HG02840 (cell line): Measurements from ENCODE around the gene CBY3.
"Not testable (repeated sequence)": the region's sequence is repeated elsewhere in the genome, so short reads cannot be mapped to it uniquely, and the experiment has no call there.

ENCODE experiments used
- ATAC-seq: cut with Tn5 transposase; IDR thresholded peaks from one replicate; pipeline ENCODE4 v1.9.1; 2021; ENCODE audit warnings: mild to moderate bottlenecking, moderate library complexity, moderate number of reproducible peaks; ENCODE audit not compliant: unreplicated experiment, low FRiP score

Gene CBY3

DNA sequence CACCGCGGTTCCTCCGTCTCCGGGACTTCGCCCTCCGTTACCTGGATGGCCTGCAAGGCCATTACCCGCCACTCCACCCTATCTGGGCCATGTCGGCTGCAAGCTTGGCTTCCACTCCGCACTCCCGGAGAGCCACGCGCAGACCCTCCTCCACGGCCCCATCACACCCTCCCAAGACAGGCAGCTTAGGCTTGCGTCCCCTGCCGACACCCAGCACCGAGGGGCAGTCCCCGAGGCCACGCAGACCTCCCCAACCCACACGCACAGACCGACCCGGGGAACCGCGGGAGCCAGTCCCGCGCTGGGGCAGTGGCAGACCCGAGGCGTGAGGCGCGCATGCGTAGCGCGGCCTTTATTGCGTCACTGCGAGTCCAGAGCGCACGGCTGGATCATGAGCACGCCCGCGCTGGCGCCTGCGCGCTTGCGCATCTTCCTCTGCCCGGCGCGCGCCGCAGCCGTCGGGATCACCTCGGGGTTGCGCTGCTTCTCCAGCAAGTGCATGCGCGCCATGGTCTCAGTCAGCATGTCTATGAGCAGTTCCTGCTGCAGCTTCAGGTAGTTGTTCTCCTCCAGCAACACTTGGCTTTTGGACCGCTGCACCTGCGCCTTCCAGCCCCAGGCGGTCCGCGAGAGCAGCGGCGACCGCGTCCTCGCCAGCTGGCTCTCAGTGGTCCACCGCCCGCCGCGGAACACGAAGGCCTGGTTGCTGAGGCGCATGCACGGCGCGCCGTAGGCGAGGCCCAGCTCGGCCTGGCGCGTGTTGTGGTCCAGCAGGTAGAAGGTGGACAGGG is 2.4 kb downstream of the CBY3 start:
- ATAC-seq = peak; percentile 91

DNA sequence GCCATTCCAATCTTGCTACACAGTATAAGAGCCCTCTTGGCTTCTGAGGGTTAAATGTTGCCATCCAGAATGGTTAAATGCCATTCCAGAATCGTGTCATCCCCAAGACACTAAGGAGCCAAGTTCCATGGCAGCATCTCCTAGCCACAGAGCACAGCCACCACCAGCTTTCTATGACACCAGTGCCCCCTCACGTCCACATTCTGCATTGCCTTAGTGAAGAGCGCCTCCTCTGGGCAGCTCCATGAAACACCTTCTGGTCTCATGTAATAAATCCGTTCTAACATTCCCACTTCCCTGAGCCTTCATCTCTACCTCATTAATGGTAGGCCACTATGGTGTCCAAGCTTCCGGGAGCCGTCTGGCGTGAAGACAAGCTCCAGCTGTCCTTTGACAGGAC is 12.4 kb downstream of the CBY3 start:
- no peak for ATAC-seq

DNA sequence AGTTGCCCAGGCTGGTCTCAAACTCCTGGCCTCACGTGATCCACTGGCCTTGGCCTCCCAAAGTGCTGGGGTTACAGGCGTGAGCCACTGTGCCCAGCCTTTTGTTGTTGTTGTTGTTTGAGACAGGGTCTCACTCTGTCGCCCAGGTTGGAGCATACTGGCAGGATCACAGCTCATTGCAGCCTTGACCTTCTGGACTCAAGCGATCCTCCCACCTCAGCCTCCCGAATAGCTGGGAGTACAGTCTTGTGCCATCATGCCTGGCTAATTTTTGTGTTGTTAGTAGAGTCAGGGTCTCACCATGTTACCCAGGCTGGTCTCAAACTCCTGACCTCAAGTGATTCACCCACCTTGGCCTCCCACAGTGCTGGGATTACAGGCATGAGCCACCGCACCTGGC is 19.2 kb downstream of the CBY3 start:
- ATAC-seq = not testable (repeated sequence)

DNA sequence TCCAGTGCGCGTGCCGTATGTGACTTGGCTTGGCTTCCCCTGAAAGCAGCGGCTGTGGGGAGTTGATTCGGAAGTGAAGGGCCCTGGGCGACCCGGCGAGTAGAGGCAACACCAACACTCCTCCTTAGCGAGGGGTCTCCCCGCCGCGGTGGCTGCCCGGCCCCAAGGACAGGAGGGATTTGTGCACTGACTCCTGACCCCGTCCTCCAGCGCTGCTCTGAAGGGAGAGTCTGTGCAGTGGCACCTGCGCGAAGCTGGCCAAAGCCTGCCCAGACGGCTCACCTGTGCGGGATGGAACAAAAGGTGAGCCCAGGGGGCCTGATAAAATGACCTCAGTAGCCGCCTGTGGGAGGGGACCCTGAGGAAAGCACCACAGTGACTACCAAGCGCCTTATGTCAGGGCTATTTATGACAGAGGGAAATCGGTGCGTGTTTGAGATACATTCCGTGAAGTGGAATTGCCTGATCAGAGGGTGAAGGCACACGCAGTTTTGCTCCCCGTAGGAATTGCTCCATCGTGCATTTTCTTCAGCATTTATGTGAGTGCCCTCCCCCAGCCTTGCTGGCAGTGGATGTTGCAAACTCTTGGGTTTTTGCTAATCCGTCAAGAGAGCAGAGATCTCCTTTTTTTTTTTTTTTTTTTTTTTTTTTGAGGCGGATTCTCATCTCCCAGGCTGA is 22.5 kb downstream of the CBY3 start:
- ATAC-seq = peak; percentile 55

DNA sequence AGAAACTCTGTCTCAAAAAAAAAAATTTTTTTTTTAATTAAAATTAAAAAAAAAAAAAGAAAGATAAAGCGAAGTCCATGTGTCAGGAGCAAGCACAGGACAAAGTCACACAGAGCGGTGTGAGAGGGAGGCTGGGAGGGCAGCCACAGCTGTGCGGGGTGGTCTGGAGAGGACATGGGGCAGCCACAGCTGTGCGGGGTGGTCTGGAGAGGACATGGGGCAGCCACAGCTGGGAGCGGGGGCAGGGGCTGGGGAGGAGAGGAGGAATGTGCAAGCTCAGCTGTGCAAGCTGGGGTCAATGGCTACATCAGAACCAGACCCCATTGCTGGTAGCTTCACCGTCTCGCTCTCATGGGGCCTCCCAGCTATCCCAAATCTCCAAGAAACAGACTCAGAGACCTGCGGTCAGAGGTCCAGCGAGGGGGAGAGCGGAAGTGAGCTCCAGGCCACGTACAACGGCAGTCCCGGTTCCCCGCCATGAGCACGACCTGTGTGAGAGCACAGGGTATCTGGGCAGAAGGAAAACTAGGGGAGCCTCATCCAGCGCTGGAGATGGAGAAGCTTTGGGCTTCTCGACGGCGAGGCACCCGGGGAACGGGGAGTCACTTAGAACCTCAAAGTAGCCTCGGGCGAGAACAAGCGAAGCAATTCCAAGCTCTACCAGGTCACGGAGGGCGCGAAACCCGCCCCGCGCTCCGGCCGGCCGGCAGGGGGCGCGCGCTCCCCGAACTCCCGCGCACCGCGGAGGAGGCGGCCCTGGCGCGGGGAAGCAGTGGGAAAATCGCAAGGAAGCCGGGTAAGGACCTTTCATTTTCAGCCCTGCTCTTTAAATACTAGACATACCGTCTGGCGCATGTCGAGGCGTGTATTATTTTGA is 23.3 kb downstream of the CBY3 start:
- peak; percentile 86 for ATAC-seq

DNA sequence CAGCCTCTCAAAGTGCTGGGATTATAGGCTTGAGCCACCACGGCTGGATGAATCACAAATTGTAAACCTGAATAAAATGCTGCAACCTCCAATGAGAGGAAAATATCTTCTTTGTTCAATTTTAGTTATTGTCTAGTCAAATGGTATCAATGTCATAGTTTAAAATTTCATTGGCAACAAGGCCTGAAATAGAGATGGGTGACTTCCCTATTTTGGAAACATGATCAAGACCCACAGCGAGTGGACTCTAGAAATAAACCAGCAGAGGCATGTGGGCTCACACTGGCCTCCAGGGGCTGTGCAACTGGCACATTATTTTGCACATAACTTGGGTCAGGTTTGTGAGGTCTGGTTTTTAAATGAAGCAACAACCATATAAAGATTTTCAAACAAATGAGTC is 27.7 kb downstream of the CBY3 start:
- not testable (repeated sequence) for ATAC-seq

DNA sequence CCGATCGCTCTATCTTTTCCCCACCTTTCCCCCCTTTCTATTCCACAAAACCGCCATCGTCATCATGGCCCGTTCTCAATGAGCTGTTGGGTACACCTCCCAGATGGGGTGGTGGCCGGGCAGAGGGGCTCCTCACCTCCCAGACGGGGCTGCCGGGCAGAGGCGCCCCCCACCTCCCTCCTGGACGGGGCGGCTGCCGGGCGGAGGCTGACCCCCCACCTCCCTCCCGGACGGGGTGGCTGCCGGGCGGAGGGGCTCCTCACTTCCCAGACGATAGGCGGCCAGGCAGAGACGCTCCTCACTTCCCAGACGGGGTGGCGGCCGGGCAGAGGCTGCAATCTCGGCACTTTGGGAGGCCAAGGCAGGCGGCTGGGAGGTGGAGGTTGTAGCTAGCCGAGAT is 30.6 kb downstream of the CBY3 start:
- ATAC-seq = not testable (repeated sequence)

DNA sequence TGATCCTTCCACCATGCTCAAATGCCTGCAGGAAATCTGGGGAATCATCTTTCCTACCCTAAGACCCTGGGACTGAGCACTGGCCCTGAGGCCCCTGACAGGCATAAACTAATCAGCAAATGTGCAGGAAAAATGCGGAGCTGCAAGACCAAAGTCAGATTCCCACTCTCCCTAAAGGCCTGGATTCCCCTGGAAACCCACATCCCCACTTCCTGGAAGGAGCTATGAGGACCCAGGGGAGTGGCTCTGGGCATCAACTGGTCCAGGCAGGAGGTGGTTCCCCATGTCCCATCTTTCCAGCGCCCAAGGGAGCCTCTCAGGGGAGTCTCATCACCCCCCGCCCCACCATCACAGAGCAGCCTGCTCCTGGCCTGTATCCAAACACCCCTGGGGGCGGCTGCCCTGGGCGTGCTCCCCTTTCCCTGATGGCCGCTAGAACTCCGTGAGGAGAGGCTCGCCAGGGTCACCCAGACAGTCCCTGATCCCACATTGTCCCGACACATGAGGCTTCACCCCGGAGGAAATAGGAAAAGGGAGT is 31.6 kb downstream of the CBY3 start:
- not testable (repeated sequence) for ATAC-seq

DNA sequence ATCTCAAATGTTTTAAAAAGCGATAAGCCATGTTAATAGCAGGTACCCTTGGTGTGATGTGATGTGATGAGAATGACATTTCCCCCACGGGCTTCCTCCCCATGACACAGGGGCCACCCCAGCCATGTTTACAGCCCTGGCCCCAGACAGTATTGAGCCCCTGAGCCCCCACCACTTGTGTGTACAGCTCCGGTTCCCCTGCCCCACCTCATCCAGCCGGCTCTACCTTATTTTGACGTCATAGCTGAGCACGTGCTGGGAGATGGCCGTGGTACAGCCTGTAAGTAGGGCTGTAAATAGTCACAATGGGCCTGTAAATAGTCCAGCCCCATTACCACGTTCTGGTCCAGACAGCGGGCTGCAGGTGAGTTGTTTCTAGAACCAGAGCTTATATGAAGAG is 32.4 kb downstream of the CBY3 start:
- no peak for ATAC-seq

DNA sequence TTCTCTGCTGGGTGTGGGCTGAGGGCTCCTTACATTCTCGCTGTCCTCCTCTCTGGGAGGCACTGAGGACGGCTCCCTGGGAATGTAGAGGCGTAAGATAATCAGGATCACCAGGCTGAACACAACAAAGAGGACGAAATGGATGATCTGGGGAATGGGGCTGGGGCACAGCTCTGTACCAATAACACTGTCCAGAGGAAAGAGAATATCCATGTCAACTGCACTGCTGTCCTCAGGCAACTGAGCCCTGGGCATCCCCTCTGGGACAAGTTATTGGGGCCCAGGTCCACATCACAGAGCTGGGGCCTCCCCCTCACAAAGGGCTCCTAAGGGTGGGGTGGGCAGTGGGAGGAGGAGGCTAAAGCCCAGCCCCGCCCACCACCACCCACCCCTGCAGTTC is 36.1 kb downstream of the CBY3 start:
- ATAC-seq = not testable (repeated sequence)

DNA sequence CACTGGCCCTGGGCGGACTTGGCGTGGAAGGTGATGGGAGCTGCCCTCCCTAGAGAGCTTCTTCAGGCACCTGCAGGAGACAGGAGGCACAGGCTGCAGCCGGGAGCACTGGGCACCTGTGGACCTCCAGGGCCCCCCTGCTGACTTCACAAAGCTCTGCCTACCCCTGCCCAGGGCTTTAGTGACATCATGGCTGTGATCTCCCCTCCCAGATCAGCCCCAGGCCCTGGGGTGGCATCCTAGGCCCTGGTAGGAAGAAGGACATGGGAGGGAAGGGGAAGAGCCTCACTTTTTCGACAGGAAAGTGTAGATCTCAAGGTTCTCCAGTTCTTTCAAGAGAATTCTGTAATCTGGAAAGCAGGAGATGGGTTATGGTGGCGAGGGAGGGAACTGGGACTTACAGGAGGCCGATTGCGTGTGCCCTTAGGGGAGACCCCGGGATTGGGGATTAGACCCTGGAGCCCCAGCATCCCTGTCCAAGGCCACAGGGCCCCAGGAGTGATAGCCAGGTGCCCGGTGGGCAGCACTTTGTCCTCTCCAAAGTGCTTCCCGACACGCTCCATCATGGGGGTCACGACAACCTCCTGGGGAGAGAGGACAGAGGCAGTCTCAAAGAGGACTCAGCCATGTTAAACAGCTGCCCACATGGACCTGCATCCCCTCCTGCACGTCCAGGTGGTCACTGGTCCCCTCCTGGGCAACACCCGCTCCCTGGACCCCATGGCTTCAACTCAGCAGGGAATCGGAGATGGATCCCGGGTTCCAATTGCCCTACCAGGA is 37.5 kb downstream of the CBY3 start:
- ATAC-seq = not testable (repeated sequence)

DNA sequence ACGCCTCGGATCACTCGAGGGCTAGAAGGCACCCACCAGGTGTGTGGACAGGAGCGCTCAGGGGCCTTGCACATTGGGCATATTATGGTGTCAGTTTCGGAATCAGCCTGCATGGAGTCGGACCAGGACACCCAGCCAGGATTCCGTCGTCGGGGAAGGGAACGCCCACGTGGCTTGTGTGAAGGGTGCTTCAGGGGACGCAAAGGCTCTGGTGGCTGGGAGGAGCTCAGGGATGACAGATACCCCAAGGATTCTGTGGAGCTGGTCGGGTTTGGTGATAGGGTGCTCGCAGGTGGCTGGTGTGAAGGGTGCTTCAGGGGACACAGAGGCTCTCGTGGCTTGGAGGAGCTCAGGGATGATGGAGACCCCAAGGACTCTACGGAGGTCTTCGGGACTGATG is 38.2 kb downstream of the CBY3 start:
- not testable (repeated sequence) for ATAC-seq

DNA sequence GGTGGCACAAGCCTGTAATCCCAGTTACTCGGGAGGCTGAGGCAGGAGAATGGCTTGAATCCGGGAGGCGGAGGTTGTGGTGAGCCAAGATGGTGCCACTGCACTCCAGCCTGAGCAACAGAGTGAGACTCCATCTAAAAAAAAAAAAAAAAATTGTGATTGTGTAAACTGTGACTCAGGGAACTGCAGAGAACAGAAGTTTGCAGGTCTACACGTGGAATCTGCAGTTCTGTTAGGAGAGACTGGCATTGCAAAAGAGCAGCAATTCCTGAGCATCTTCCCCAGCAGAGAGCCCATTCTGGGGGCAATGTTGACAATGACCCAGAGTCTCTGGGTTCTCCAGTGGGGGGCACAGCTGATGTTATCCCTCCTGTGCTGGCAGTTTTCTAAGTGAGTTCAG is 39.1 kb downstream of the CBY3 start:
- ATAC-seq = not testable (repeated sequence)

DNA sequence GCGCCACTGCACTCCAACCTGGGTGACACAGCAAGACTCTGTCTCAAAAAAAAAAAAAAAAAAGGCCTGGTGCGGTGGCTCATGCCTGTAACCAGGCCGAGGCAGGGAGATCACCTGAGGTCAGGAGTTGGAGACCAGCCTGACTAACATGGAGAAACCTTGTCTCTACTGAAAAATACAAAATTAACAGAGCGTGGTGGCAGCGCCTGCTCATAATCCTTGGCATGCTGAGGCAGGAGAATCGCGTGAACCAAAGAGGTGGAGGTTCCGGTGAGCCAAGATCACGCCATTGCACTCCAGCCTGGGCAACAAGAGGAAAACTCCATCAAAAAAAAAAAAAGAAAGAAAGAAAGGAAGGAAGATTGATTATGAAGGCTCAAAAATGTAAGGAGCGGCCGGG is 41.5 kb downstream of the CBY3 start:
- ATAC-seq = not testable (repeated sequence)

DNA sequence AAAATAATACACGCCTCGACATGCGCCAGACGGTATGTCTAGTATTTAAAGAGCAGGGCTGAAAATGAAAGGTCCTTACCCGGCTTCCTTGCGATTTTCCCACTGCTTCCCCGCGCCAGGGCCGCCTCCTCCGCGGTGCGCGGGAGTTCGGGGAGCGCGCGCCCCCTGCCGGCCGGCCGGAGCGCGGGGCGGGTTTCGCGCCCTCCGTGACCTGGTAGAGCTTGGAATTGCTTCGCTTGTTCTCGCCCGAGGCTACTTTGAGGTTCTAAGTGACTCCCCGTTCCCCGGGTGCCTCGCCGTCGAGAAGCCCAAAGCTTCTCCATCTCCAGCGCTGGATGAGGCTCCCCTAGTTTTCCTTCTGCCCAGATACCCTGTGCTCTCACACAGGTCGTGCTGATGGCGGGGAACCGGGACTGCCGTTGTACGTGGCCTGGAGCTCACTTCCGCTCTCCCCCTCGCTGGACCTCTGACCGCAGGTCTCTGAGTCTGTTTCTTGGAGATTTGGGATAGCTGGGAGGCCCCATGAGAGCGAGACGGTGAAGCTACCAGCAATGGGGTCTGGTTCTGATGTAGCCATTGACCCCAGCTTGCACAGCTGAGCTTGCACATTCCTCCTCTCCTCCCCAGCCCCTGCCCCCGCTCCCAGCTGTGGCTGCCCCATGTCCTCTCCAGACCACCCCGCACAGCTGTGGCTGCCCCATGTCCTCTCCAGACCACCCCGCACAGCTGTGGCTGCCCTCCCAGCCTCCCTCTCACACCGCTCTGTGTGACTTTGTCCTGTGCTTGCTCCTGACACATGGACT is 46.3 kb downstream of the CBY3 start:
- ATAC-seq = peak; percentile 83

DNA sequence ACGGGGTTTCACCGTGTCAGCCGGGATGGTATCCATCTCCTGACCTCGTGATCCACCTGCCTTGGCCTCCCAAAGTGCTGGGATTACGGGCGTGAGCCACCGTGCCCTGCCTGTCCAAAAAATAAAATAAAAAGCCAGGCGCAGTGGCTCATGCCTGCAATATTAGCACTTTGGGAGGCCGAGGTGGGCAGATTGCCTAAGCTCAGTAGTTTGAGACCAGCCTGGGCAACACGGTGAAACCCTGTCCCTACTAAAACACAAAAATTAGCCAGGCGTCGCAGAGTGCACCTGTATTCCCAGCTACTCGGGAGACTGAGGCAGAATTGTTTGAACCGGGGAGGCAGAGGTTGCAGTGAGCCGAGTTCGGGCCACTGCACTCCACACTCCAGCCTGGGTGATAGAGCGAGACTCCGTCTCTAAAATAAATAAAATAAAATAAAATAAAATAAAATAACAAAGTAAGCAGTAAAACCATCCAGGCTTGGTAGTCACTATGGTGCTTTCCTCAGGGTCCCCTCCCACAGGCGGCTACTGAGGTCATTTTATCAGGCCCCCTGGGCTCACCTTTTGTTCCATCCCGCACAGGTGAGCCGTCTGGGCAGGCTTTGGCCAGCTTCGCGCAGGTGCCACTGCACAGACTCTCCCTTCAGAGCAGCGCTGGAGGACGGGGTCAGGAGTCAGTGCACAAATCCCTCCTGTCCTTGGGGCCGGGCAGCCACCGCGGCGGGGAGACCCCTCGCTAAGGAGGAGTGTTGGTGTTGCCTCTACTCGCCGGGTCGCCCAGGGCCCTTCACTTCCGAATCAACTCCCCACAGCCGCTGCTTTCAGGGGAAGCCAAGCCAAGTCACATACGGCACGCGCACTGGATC is 47.1 kb downstream of the CBY3 start:
- peak; percentile 44 for ATAC-seq
